Esophagus (tissue), 2 donors: ENCODE data around the gene DNAJC7. TPM values are rescaled to one million over a fixed set of nuclear protein-coding genes. Genes with fewer than 3 reads are reported as not detected.

ENCODE experiments used
- H3K27ac ChIP-seq, 2 donors: one replicate each; pipeline ENCODE4 v1.5.1; 2013; ENCODE audit warnings: low read depth in 2 of 2, mild to moderate bottlenecking in 2 of 2, inconsistent platforms in 1 of 2, low read length in 1 of 2, moderate library complexity in 1 of 2
- H3K27me3 ChIP-seq, 2 donors: one replicate each; pipeline ENCODE4 v1.6.1; 2013; ENCODE audit warnings: low read length in 2 of 2, control low read depth in 1 of 2, mild to moderate bottlenecking in 1 of 2; ENCODE audit not compliant: insufficient read depth in 2 of 2, control insufficient read depth in 1 of 2
- H3K36me3 ChIP-seq, 2 donors: one replicate each; pipeline ENCODE4 v1.6.1; 2013; ENCODE audit warnings: low read length in 1 of 2; ENCODE audit not compliant: control insufficient read depth in 2 of 2, insufficient read depth in 2 of 2
- H3K4me1 ChIP-seq, 2 donors: one replicate each; pipeline ENCODE4 v1.6.1; 2013; ENCODE audit warnings: low read length in 1 of 2; ENCODE audit not compliant: control insufficient read depth in 2 of 2, insufficient read depth in 2 of 2
- H3K4me3 ChIP-seq, 2 donors: one replicate each; pipeline ENCODE4 v1.5.1; 2013; ENCODE audit warnings: low read length in 2 of 2, mild to moderate bottlenecking in 2 of 2, low read depth in 1 of 2, moderate library complexity in 1 of 2
- H3K9me3 ChIP-seq, 2 donors: one replicate each; pipeline ENCODE4 v1.6.1; 2013; ENCODE audit warnings: mild to moderate bottlenecking in 2 of 2, low read depth in 1 of 2, low read length in 1 of 2, moderate library complexity in 1 of 2; ENCODE audit not compliant: control insufficient read depth in 2 of 2, insufficient read depth in 1 of 2
- WGBS, 2 donors: extraction: QIAGEN DNeasy Blood & Tissue Kit; methylation state at CpG; one replicate each; pipeline ENCODE4 v1.1.7; 2013; 5-methylcytosine and 5-hydroxymethylcytosine counted together
- polyA plus RNA-seq, 2 donors: library from polyadenylated mRNA; stranded (reverse); fragments of 200-250 nt; gene quantifications; one replicate each; pipeline ENCODE4 v1.2.3, GENCODE V29; 2013
- donor health status: healthy with polysubstance abuse.
- donor health status: Bipolar disorder and iron deficiency.

The DNAJC7 gene
- polyA plus RNA-seq, 2 donors: 55.4 to 66.4 TPM

DNA sequence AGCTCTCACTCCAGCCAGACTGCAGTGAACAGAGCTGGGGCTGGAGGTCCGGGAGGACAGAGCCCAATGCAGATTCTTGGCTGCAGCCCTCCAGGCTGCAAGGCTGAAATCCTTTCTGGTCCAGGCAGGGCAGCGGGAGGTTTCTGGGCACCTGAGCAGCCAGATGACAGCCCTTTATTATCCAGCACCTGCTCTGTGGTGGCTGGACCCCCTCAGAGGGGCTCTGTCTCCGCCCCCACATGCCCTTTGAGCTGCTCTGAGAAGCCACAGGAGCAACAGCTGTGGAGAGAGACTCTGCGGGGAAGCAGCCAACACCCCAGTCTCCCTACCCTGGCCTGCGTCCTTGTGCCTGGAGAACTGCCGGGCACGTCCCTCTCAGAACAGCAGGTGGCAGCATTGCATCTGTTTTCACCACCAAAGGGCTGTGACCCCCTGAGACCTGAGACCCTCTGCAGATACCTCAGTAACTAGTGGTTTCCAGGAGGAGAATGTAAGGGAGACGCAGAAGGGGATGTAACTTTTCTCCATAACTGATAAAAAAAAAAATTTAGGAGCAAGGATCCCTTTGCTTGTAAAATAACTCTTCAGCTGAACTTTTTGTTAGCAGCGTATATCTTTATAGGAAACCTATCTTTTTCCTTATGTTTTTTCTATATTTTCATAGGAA is 54.3 kb downstream of the DNAJC7 start:
- no peak overlapping the region for H3K27ac ChIP-seq
- H3K36me3 ChIP-seq: peaks cover 0 to under 1% of the 10 kb centered on the region in 2 donors
- H3K9me3 ChIP-seq: no peaks in the 10 kb centered on the region
- H3K4me1 ChIP-seq: peaks cover 4 to 7% of the 10 kb centered on the region in 2 donors
- H3K4me3 ChIP-seq: no peak overlapping the region
- H3K27me3 ChIP-seq: no peaks in the 10 kb centered on the region
- WGBS, 2 donors: 18 to 22% methylated on average over 9 of the region's 9 CpGs

- WGBS, 2 donors: 60 to 78% methylated on average over 5 of the region's 5 CpGs
- no peaks in the 10 kb centered on the region for H3K9me3 ChIP-seq
- no peaks in the 10 kb centered on the region for H3K4me1 ChIP-seq
- H3K27me3 ChIP-seq: no peaks in the 10 kb centered on the region
- H3K4me3 ChIP-seq: no peak overlapping the region
- H3K36me3 ChIP-seq: no peaks in the 10 kb centered on the region
- H3K27ac ChIP-seq: no peak overlapping the region
These were observed 55.1 kb downstream of the DNAJC7 start for GRCh38 chr17:41962111-41962510.

- Histone ChIP-seq H3K36me3 (no peaks in the 10 kb centered on the region), H3K27ac (no peak overlapping the region), H3K4me3 (no peak overlapping the region), H3K4me1 (no peaks in the 10 kb centered on the region), H3K27me3 (no peaks in the 10 kb centered on the region), H3K9me3 (no peaks in the 10 kb centered on the region)
- WGBS, 2 donors: 52 to 60% methylated on average over 17 of the region's 17 CpGs
These were observed 57.7 kb downstream of the DNAJC7 start for GRCh38 chr17:41959336-41960095.

DNA sequence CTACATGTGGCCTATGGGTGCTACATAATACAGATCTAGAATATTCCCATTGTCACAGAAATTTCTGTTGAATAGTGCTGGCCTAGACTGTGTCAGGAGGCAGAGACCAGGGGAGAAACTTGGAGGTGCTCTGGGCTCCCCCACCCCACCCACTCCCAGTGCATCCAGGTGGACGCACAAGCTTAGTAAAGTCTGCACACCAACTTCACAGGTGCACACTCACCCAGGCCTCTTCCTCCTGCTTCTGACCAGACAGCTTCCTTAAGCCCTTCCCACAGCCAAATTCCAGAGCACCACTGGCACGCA is 58.3 kb downstream of the DNAJC7 start:
- Histone ChIP-seq H3K27ac (no peak overlapping the region), H3K36me3 (no peaks in the 10 kb centered on the region), H3K9me3 (no peaks in the 10 kb centered on the region), H3K27me3 (no peaks in the 10 kb centered on the region), H3K4me3 (no peak overlapping the region), H3K4me1 (no peaks in the 10 kb centered on the region)
- WGBS, 2 donors: 69 to 78% methylated on average over 2 of the region's 2 CpGs

GRCh38 chr17:41957869-41958439 is 59.3 kb downstream of the DNAJC7 start:
- Histone ChIP-seq H3K9me3 (no peaks in the 10 kb centered on the region), H3K27me3 (no peaks in the 10 kb centered on the region), H3K27ac (no peak overlapping the region), H3K4me3 (no peak overlapping the region), H3K4me1 (no peaks in the 10 kb centered on the region), H3K36me3 (no peaks in the 10 kb centered on the region)
- WGBS, 2 donors: 76 to 86% methylated on average over 6 of the region's 6 CpGs

DNA sequence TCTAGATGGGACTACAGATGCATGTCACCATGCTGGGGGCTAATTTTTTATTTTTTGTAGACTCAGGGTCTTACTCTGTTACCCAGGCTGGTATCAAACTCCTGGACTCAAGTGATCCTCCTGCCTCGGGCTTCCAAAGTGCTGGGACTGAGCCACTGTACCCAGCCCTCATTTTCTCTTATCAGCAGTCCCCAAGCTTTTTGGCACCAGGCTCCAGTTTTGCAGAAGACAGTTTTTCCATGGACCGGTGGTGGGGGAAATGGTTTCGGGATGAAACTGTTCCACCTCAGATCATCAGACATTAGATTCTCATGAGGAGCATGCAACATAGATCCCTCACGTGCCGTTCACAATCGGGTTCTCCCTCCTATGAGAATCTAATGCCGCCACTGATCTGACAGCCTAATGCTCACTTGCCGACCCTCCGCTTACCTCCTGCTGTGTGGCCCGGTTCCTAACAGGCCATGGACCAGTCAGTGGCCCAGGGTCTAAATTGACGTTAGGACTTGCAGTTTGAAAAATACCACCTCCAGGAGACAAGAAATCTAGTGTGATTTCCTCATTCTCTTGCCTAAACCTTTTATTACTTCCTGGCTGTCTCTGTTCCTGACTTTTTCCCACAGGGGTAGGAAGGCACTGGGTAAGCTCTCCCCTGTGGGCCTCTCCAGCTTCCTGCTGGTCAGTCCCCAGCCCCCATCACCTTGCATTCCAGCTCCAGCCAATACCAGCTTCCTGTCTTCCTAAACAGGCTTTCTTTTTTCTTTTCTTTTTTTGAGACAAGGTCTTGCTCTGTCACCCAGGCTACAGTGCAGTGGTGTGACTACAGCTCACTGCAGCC is 60.0 kb downstream of the DNAJC7 start:
- Histone ChIP-seq H3K36me3 (no peaks in the 10 kb centered on the region), H3K4me1 (no peaks in the 10 kb centered on the region), H3K27me3 (no peaks in the 10 kb centered on the region), H3K27ac (no peak overlapping the region), H3K9me3 (no peaks in the 10 kb centered on the region), H3K4me3 (no peak overlapping the region)
- WGBS, 2 donors: 75 to 79% methylated on average over 11 of the region's 11 CpGs

DNA sequence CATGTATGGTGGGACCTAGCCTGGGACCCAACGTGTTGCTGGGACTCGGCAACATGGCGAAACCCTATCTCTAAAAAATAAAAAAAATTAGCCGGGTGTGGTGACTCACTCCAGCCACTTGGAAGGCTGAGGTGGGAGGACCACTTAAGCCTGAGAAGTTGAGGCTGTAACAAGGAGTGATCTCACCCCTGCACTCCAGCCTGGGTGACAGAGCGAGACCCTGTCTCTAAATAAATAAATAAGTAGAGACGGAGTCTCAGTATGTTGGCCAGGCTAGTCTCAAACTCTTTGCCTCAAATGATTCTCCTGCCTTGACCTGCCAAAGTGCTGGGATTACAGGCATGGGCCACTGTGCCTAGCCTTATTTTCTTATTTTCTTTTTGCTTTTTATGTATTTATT is 60.7 kb downstream of the DNAJC7 start:
- no peak overlapping the region for H3K27ac ChIP-seq
- H3K4me1 ChIP-seq: no peaks in the 10 kb centered on the region
- H3K27me3 ChIP-seq: no peaks in the 10 kb centered on the region
- H3K4me3 ChIP-seq: no peak overlapping the region
- WGBS, 2 donors: 83 to 91% methylated on average over 6 of the region's 6 CpGs
- no peaks in the 10 kb centered on the region for H3K9me3 ChIP-seq
- H3K36me3 ChIP-seq: no peaks in the 10 kb centered on the region

- no peak overlapping the region for H3K27ac ChIP-seq
- H3K4me3 ChIP-seq: no peak overlapping the region
- no peaks in the 10 kb centered on the region for H3K27me3 ChIP-seq
- H3K4me1 ChIP-seq: no peaks in the 10 kb centered on the region
- WGBS, 2 donors: 79 to 80% methylated on average over 11 of the region's 11 CpGs
- H3K9me3 ChIP-seq: no peaks in the 10 kb centered on the region
- H3K36me3 ChIP-seq: no peaks in the 10 kb centered on the region
These were observed 68.3 kb downstream of the DNAJC7 start for GRCh38 chr17:41948762-41949460.

- no peak overlapping the region for H3K4me3 ChIP-seq
- no peaks in the 10 kb centered on the region for H3K27me3 ChIP-seq
- H3K9me3 ChIP-seq: no peaks in the 10 kb centered on the region
- no peaks in the 10 kb centered on the region for H3K4me1 ChIP-seq
- no peak overlapping the region for H3K27ac ChIP-seq
- no peaks in the 10 kb centered on the region for H3K36me3 ChIP-seq
- WGBS, 2 donors: 69 to 76% methylated on average over 3 of the region's 3 CpGs
These were observed 72.3 kb downstream of the DNAJC7 start for GRCh38 chr17:41944943-41945342.
